KMS-11 (cell line): ENCODE measurements around the gene PARVB.
A peak's percentile ranks its signal among the peaks of the same experiment; 100 is the strongest.

ENCODE experiments used
- H2AFZ ChIP-seq: fragments of 200-600 bp; sonication (generic); 2 replicates; pipeline ENCODE4 v1.6.1; 2016; ENCODE audit warnings: antibody characterized with exemption, mixed run types, low read depth
- H3K27ac ChIP-seq: fragments of 200-600 bp; sonication (generic); 2 replicates; pipeline ENCODE4 v1.6.1; 2016; ENCODE audit warnings: mild to moderate bottlenecking, mixed run types
- H3K27me3 ChIP-seq: fragments of 200-600 bp; sonication (generic); 2 replicates; pipeline ENCODE4 v1.6.1; 2017; ENCODE audit warnings: mild to moderate bottlenecking, low read depth, mixed run types, moderate library complexity; ENCODE audit not compliant: insufficient read depth
- H3K36me3 ChIP-seq: fragments of 200-600 bp; sonication (generic); 2 replicates; pipeline ENCODE4 v1.6.1; 2017; ENCODE audit warnings: mild to moderate bottlenecking, mixed run types; ENCODE audit not compliant: insufficient read depth
- H3K4me1 ChIP-seq: fragments of 200-600 bp; sonication (generic); 2 replicates; pipeline ENCODE4 v1.6.1; 2016; ENCODE audit warnings: mild to moderate bottlenecking, low read depth, mixed run types; ENCODE audit not compliant: poor library complexity, severe bottlenecking
- H3K4me2 ChIP-seq: fragments of 200-600 bp; sonication (generic); 2 replicates; pipeline ENCODE4 v1.7.0; 2016; ENCODE audit warnings: mild to moderate bottlenecking, mixed run types
- H3K4me3 ChIP-seq: fragments of 200-600 bp; sonication (generic); IDR thresholded peaks from 2 replicates; pipeline ENCODE4 v1.6.1; 2017; ENCODE audit warnings: low read depth, low read length, mixed read lengths; ENCODE audit not compliant: insufficient read depth
- H3K79me2 ChIP-seq: fragments of 200-600 bp; sonication (generic); 2 replicates; pipeline ENCODE4 v1.6.1; 2016; ENCODE audit warnings: low read depth, mixed run types; ENCODE audit not compliant: insufficient read depth
- H3K9ac ChIP-seq: fragments of 200-600 bp; sonication (generic); 2 replicates; pipeline ENCODE4 v1.6.1; 2016; ENCODE audit warnings: mild to moderate bottlenecking, mixed run types
- H4K20me1 ChIP-seq: fragments of 200-600 bp; sonication (generic); 2 replicates; pipeline ENCODE4 v1.6.1; 2016; ENCODE audit warnings: mild to moderate bottlenecking, mixed run types; ENCODE audit not compliant: insufficient read depth
- TF ChIP-seq, protein P1 (sequence below): fragments of 200-600 bp; sonication (generic); conservative IDR thresholded peaks from 2 replicates; pipeline ENCODE4 v1.6.1; 2017; ENCODE audit warnings: low read depth, mild to moderate bottlenecking, antibody characterized with exemption, low read length, moderate library complexity, mixed read lengths

The PARVB gene

DNA sequence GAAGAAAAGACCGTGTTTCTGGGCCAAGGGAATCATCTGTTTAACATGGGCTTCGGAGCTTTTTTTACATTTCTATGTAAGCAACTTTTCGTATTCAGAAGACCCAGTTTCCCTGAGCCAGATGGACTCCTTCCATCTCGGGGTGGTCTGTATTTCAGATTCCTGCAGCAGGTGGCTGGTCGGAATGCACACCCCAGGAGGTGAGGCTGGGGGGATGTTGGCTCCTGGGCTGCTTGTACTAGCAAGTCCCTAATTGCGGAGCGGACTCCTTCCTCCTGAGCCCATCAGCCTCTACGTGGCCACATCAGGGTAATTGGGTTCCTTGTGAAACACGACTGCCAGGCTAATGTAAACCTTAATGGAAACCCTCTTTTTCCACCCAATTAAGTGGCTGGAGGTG, 58.7 kb downstream of the PARVB start:
- no peak overlapping the region for H3K9ac ChIP-seq
- H4K20me1 ChIP-seq, result no peaks in the 10 kb centered on the region
- no peak overlapping the region for H3K27ac ChIP-seq
- no peak overlapping the region for H3K4me2 ChIP-seq
- H3K79me2 ChIP-seq, result no peaks in the 10 kb centered on the region
- no peak overlapping the region for H2AFZ ChIP-seq
- no peaks in the 10 kb centered on the region for H3K36me3 ChIP-seq
- H3K4me1 ChIP-seq, result no peaks in the 10 kb centered on the region
- H3K4me3 ChIP-seq, result no peak overlapping the region
- H3K27me3 ChIP-seq, result no peaks in the 10 kb centered on the region
- TF ChIP-seq, protein P1, sequence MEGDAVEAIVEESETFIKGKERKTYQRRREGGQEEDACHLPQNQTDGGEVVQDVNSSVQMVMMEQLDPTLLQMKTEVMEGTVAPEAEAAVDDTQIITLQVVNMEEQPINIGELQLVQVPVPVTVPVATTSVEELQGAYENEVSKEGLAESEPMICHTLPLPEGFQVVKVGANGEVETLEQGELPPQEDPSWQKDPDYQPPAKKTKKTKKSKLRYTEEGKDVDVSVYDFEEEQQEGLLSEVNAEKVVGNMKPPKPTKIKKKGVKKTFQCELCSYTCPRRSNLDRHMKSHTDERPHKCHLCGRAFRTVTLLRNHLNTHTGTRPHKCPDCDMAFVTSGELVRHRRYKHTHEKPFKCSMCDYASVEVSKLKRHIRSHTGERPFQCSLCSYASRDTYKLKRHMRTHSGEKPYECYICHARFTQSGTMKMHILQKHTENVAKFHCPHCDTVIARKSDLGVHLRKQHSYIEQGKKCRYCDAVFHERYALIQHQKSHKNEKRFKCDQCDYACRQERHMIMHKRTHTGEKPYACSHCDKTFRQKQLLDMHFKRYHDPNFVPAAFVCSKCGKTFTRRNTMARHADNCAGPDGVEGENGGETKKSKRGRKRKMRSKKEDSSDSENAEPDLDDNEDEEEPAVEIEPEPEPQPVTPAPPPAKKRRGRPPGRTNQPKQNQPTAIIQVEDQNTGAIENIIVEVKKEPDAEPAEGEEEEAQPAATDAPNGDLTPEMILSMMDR, result no peak

DNA sequence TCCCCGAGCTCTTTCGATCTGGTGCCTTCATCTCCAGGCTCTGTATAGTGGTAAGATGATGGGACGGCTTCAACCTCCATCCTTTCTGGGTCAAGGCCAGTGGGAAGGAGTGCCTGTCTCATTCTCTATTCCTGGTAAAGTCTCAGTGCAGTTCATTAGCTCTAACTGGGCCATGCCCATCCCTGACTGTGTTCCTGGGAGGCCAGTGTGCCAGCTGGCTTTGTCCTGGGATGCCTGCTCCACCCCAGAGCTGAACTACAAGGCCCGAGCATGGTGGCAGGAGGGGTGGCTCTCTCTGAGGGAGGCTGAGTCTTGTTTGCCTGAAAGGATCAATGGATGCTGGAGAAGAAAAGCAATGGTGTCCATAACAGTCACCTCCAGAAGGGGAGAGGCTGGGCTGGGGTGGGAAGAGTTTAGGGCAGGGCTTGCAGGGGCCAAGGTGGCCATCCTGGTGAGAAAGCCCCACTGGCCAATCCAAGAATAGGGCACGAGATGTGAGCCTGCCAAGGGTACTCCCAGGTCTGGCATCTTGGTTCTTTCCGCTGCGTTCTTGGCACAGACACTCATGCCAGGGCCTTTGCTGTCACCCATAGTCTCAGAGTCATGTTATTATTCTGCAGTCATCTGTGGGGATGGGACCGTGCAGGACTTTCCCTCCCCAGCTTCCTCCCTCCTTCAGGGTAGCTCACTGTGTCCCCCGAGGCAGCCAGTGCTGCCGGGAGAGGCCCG, 60.1 kb downstream of the PARVB start:
- H3K36me3 ChIP-seq, result no peaks in the 10 kb centered on the region
- H3K27me3 ChIP-seq, result no peaks in the 10 kb centered on the region
- H3K79me2 ChIP-seq, result no peaks in the 10 kb centered on the region
- no peak overlapping the region for H3K4me3 ChIP-seq
- no peaks in the 10 kb centered on the region for H4K20me1 ChIP-seq
- no peaks in the 10 kb centered on the region for H3K4me1 ChIP-seq
- H3K9ac ChIP-seq, result no peak overlapping the region
- TF ChIP-seq, protein P1, result no peak
- no peak overlapping the region for H3K4me2 ChIP-seq
- H2AFZ ChIP-seq, result no peak overlapping the region
- no peak overlapping the region for H3K27ac ChIP-seq

DNA sequence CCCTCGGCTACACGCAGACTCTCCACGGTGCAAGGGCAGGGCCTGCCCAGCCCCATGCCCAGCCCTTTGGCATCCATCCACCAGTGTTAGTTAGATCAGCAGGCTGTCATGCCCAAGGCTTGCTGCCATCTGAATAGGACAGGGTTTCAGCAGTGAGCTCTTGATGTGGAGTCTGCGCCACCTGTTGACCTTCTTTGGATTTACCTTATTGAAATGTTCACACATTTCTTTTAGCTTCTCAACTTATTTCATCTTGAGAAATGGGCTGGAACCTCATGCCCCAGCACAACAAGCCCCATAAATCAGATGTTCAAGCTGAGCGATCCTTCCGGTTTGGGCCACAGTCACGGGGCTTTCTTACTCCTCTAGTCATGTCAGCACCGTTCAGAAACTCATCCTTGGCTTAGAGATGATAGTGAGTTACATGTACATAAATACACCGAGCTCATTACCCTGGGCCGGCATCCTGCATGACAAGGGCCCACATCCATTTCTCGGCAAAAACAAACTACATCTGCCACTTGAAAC, 61.7 kb downstream of the PARVB start:
- H3K27me3 ChIP-seq, result no peaks in the 10 kb centered on the region
- no peak overlapping the region for H3K27ac ChIP-seq
- H3K4me3 ChIP-seq, result no peak overlapping the region
- no peak overlapping the region for H2AFZ ChIP-seq
- TF ChIP-seq, protein P1, result peak; percentile 50
- H3K4me2 ChIP-seq, result no peak overlapping the region
- H3K4me1 ChIP-seq, result no peaks in the 10 kb centered on the region
- no peaks in the 10 kb centered on the region for H3K36me3 ChIP-seq
- H3K79me2 ChIP-seq, result no peaks in the 10 kb centered on the region
- no peak overlapping the region for H3K9ac ChIP-seq
- H4K20me1 ChIP-seq, result no peaks in the 10 kb centered on the region

DNA sequence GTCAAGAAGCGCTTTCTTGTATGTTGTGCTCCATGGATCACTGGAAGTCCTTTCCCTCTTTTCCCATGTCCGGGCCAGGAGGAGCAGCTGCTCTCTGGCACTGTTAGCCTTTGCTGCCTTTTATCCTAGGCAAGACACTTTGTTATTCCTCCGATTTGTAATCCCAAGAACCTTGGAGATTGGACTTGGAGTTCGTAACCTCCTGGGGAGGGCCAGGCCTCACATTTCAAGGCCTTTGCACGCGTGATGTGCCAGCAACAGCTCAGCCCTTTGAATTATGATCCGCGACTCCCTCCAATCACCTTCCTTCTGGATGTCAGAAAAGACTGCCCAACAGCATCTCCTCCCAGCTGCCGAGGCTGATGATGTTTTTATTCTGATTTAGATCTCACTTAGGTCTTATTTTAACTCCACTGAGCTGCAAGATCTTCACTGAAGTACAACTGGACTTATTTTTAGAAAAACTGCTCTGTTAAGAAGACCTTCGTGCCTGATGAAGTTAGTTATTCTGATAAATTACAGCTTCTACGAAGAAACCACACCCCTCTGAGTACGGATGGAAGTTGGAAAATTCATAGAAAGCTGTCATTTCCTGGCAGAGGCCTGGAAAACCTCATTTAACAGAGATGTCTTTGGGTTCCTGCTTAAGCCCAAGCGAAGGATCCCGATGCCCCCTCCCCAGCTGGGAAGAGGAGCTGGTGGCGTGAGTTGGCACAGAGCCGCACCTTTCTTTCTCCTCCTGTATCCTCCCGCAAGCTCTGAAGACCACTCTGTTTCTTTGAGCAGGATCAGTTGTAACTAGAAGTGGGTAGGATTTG, 62.4 kb downstream of the PARVB start:
- Histone ChIP-seq H3K27ac (no peak overlapping the region), H3K79me2 (no peaks in the 10 kb centered on the region), H3K4me2 (no peak overlapping the region), H3K27me3 (no peaks in the 10 kb centered on the region), H2AFZ (no peak overlapping the region), H3K4me3 (no peak overlapping the region), H3K36me3 (no peaks in the 10 kb centered on the region), H4K20me1 (no peaks in the 10 kb centered on the region), H3K9ac (no peak overlapping the region), H3K4me1 (no peaks in the 10 kb centered on the region)
- TF ChIP-seq, protein P1, result no peak
